ENCODE measurements around the gene LCTL.
A peak's percentile ranks its signal among the peaks of the same experiment; 100 is the strongest.

LCTL gene

DNA sequence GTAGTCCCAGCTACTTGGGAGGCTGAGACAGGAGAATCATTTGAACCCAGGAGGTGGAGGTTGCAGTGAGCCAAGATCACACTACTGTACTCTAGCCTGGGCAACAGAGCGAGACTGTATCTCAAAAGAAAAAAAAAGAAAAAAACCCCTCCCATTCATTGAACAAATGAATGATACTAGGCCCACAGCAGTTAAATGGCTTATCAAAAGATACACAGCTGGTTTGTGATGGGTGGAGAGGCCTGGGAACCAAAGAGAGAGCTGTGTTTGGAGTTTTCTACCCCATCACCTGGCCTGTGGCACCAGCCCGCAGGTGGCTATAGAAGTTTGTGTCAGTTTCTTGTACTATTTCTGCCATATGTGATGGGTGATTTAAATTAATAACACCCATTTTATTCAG is 43.1 kb upstream of the LCTL start:
- DNase-seq (ENCODE audit: low spot score): no peak
- TF ChIP-seq, protein P1, sequence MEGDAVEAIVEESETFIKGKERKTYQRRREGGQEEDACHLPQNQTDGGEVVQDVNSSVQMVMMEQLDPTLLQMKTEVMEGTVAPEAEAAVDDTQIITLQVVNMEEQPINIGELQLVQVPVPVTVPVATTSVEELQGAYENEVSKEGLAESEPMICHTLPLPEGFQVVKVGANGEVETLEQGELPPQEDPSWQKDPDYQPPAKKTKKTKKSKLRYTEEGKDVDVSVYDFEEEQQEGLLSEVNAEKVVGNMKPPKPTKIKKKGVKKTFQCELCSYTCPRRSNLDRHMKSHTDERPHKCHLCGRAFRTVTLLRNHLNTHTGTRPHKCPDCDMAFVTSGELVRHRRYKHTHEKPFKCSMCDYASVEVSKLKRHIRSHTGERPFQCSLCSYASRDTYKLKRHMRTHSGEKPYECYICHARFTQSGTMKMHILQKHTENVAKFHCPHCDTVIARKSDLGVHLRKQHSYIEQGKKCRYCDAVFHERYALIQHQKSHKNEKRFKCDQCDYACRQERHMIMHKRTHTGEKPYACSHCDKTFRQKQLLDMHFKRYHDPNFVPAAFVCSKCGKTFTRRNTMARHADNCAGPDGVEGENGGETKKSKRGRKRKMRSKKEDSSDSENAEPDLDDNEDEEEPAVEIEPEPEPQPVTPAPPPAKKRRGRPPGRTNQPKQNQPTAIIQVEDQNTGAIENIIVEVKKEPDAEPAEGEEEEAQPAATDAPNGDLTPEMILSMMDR (IDR thresholded peaks at IDR 0.05): no peak
- no peak overlapping the region for H3K27ac ChIP-seq
- H3K4me3 ChIP-seq: no peak overlapping the region

DNA sequence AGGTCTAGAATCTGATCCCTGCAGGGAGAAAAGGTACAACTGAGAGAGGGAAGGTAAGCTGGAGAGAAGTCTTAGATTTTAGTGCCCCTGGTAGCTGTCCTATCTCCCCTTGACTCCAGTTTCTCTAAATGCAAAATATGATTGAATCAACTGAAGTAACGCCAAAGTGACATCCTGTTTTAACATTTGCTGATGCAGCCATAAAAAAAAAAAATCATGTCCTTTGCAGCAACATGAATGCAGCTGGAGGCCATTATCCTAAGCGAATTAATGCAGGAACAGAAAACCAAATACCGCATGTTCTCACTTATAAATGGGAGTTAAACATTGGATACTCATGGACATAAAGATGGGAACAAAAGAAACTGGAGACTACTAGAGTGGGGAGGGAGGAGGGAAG is 42.4 kb upstream of the LCTL start:
- Histone ChIP-seq H3K4me3 (no peak overlapping the region), H3K27ac (no peak overlapping the region)
- DNase-seq (ENCODE audit: low spot score): no peak
- TF ChIP-seq, protein P1 (IDR thresholded peaks at IDR 0.05): no peak

DNA sequence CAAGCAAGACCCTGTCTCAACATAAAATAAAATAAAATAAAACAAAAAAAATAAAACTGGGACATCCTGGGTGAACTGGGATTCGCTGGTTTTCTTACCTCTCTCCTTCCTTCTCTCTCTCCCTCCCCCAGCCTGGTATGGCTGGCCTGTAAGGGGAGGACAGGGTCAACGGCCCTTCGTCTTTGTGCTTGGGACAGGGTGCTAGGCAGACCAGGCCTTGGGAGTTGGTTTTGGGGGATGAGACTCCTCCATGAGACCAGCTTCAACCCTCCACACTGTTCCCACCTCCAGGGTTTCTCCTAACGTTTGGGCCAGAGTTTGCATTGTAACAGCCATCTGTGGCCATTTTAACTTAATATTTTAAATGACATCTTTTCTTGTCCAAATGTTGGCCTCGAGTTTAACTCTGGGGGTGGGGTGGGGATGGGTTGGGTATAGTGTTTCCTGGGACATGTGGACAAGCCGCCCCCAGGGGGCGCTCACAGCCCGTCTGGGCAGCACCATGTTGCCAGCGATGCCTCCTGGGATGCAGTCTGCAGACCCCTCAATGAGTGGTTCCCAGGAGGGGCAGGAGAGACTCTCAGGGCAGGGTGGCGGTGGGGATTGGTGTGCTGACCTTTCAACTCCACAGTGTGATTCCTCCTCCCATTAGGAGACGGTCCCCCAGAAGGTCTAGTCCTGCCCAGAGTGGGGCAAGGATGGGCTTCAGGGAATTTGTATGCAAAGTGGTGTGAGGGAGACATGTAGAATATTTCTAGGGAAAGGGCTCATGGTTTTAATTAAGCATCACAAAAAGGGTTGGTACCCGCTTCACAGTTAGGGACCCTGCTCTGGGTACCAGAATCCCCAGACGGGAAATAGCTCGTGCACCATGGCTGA is 37.7 kb upstream of the LCTL start:
- DNase-seq (ENCODE audit: low spot score): no peak

DNA sequence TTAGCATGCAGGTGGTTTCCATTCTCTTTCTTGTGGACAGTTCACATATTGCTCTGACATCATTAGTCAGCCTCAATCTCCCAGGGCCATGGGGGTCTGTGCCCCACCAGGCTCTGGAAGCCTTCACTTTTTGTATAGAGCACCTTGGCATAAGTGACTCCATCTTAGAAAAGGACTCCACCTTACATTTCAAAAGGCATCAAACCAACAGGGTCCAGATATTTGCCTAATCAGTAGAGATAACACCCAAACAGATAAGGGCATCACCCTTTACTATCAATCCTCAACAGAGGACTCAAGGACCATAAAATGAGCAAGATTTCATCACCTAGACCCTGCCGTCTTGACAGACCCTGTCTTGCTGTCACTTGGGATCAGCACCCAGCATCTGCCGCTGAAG is 35.7 kb upstream of the LCTL start:
- TF ChIP-seq, protein P1 (IDR thresholded peaks at IDR 0.05): no peak

More for the DNA sequence above, 37.7 kb upstream of the LCTL start:
- no peak overlapping the region for H3K27ac ChIP-seq
- TF ChIP-seq, protein P1 (IDR thresholded peaks at IDR 0.05): peak; percentile 89
- no peak overlapping the region for H3K4me3 ChIP-seq

DNA sequence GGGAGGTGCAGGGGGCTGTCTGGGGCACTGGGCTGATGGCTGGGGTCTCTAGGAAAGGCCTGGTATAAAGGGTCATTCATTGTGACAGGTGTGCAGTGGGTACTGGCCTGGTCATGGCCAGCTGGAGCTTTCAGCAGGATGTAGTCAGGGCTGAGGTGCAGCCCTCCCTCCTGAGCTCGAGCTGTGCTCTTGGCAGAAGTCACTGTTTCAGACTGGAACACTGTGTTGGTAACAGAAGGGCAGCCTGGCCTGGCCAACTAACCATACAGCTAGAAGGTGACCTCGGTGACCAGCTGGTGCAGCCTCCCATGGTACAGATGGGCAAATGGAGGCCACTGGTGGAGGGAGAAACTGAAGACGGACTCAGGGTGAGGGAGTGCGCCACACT is 34.4 kb upstream of the LCTL start:
- no peak overlapping the region for H3K4me3 ChIP-seq
- no peak overlapping the region for H3K27ac ChIP-seq
- DNase-seq (ENCODE audit: low spot score): no peak
- TF ChIP-seq, protein P1 (IDR thresholded peaks at IDR 0.05): no peak

More for the DNA sequence above, 35.7 kb upstream of the LCTL start:
- H3K4me3 ChIP-seq: no peak overlapping the region
- H3K27ac ChIP-seq: no peak overlapping the region
- no peak for DNase-seq (ENCODE audit: low spot score)

DNA sequence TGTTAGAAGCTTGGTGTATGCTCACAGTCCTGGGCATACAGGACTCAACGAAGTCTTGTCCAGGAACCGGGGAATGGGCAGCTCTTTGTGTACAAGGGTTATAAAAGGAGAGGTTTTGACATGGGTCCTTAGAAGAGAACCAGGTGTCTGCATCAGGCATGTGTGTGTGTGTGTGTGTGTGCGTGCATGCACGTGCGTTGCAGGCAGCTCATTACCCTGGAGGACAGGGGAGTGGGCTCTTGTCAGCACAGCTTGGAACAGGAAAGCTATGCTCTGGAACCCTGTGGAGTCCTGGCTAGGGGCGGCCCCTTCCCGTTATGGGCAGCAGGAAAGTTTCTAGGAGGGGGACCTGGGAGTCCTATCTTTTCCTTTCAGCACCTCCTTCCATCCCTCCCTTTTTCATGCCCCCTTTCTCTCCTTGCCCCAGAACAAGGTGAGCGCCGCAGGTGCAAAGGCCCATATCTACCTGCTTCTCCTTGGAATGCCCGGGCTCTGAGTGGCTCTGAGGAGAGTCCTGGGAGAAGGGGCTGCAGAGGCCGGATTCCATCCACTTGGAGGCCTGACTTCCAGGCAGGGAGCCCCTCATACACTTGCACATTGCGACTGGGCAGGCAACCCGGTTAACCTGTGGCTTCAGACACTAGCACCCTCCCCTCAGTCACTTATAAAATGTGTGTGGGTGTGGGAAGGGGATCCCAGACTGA is 33.9 kb upstream of the LCTL start:
- no peak overlapping the region for H3K4me3 ChIP-seq
- no peak overlapping the region for H3K27ac ChIP-seq
- TF ChIP-seq, protein P1 (IDR thresholded peaks at IDR 0.05): no peak
- no peak for DNase-seq (ENCODE audit: low spot score)
